DMS79 treated with DMSO at 0.1 percent for 48 hours (cell line): Measurements from ENCODE around the gene PILRB.
"Not testable (repeated sequence)": the region's sequence is repeated elsewhere in the genome, so short reads cannot be mapped to it uniquely, and the experiment has no call there.

Experiments
- DNase-seq: peaks from one replicate; lab custom pipeline; 2025; lab: John Stamatoyannopoulos, UW

Gene PILRB

GRCh38 chr7:100358027-100358856 lies at the start of gene PILRB:
PILRB (plus strand) TSS chr7:100358117; CDS start chr7:100358303, 186 bp downstream.
- DNase-seq = no peak

GRCh38 chr7:100318329-100318728 lies 39.6 kb upstream of the PILRB start:
- DNase-seq = not testable (repeated sequence)

- DNase-seq = not testable (repeated sequence)
Measured at GRCh38 chr7:100321648-100322047, 36.3 kb upstream of the PILRB start.

- not testable (repeated sequence) for DNase-seq
Measured at GRCh38 chr7:100324194-100324593, 33.7 kb upstream of the PILRB start.

- DNase-seq = not testable (repeated sequence)
Measured at GRCh38 chr7:100325671-100326070, 32.2 kb upstream of the PILRB start.

- not testable (repeated sequence) for DNase-seq
Measured at GRCh38 chr7:100326914-100327313, 31.0 kb upstream of the PILRB start.

GRCh38 chr7:100335566-100336466 lies 22.1 kb upstream of the PILRB start:
- DNase-seq = peak; percentile 89

- DNase-seq = not testable (repeated sequence)
Measured at GRCh38 chr7:100338083-100338696, 19.7 kb upstream of the PILRB start.

- DNase-seq = not testable (repeated sequence)
Measured at GRCh38 chr7:100341286-100341685, 16.6 kb upstream of the PILRB start.

- no peak for DNase-seq
Measured at GRCh38 chr7:100342765-100343164, 15.2 kb upstream of the PILRB start.

GRCh38 chr7:100344124-100344559 lies 13.8 kb upstream of the PILRB start:
- DNase-seq = not testable (repeated sequence)

- not testable (repeated sequence) for DNase-seq
Measured at GRCh38 chr7:100344560-100345287, 13.2 kb upstream of the PILRB start.

- DNase-seq = peak; percentile 38
Measured at GRCh38 chr7:100345288-100345672, 12.6 kb upstream of the PILRB start.

GRCh38 chr7:100346921-100347320 lies 11.0 kb upstream of the PILRB start:
- DNase-seq = no peak

GRCh38 chr7:100348805-100349204 lies 9.1 kb upstream of the PILRB start:
- DNase-seq = no peak

GRCh38 chr7:100349757-100350156 lies 8.2 kb upstream of the PILRB start:
- DNase-seq = no peak

GRCh38 chr7:100351657-100352058 lies 6.3 kb upstream of the PILRB start:
- no peak for DNase-seq

GRCh38 chr7:100352230-100352781 lies 5.6 kb upstream of the PILRB start:
- DNase-seq = not testable (repeated sequence)

GRCh38 chr7:100352984-100353684 lies 4.8 kb upstream of the PILRB start:
- DNase-seq = no peak

GRCh38 chr7:100353685-100354330 lies 4.1 kb upstream of the PILRB start:
- DNase-seq = no peak
